Activated naive CD8-positive, alpha-beta T cell (primary cell): ENCODE measurements around the gene TMEM225.

Experiments
- H3K27ac Mint-ChIP-seq: one replicate; pipeline ENCODE4 v1.8.0; 2021; ENCODE audit warnings: mixed read lengths
- H3K27me3 Mint-ChIP-seq: one replicate; pipeline ENCODE4 v1.8.0; 2021; ENCODE audit warnings: mixed read lengths
- H3K36me3 Mint-ChIP-seq: one replicate; pipeline ENCODE4 v1.8.0; 2021; ENCODE audit warnings: mixed read lengths
- H3K4me1 Mint-ChIP-seq: one replicate; pipeline ENCODE4 v1.8.0; 2021; ENCODE audit warnings: low read depth, mixed read lengths
- H3K4me3 Mint-ChIP-seq: one replicate; pipeline ENCODE4 v1.8.0; 2021; ENCODE audit warnings: mild to moderate bottlenecking, mixed read lengths
- H3K9me3 Mint-ChIP-seq: one replicate; pipeline ENCODE4 v1.8.0; 2021; ENCODE audit warnings: low read depth, mixed read lengths

TMEM225 gene

DNA sequence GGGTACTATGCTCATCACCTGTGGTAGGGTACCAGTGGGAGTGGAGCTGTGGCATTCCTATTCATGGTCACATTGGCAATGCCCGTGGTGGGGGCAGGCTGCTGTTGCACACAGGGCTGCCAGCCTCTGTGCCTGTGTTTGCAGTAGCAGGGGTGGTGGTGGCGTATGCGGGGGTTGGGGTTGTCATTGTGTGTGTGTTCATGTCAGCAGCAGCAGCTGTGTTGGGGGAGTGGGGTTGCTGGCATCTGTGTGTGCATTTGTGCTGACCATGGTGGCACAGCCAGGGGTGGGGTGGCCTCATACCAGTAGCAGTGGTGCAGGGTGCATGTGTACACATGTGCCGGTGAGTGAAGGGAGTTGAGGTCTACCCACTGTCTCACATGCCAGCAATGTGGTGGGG lies 34.4 kb downstream of the TMEM225 start:
- Mint-ChIP-seq H3K4me3 (no peak overlapping the region), H3K27me3 (peaks cover 12% of the 10 kb centered on the region), H3K36me3 (no peaks in the 10 kb centered on the region), H3K27ac (no peak overlapping the region), H3K4me1 (no peaks in the 10 kb centered on the region), H3K9me3 (no peaks in the 10 kb centered on the region)

DNA sequence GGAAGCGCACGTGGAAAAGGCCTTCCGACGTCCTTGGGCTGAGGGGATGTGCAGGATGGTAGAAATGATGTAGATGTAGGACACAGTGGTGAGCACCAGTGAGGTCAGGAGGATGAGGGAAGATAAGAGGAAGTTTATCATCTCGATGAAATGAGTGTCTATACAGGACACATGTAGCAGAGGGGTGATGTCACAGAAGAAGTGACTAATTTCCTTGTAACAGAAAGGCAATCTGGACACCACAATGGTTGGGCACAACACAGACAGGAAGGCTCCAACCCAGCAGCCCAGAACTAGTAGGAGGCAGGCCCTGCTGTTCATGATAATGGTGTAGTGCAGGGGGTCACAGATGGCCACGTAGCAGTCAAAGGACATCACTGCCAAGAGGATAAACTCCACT lies 44.3 kb downstream of the TMEM225 start:
- Mint-ChIP-seq H3K27ac (no peak overlapping the region), H3K9me3 (no peaks in the 10 kb centered on the region), H3K4me3 (no peak overlapping the region), H3K4me1 (no peaks in the 10 kb centered on the region), H3K27me3 (peaks cover 6% of the 10 kb centered on the region), H3K36me3 (no peaks in the 10 kb centered on the region)

GRCh38 chr11:123839131-123839530 lies 46.3 kb downstream of the TMEM225 start:
- Mint-ChIP-seq H3K4me3 (no peak overlapping the region), H3K4me1 (no peaks in the 10 kb centered on the region), H3K27me3 (peaks cover 6% of the 10 kb centered on the region), H3K36me3 (no peaks in the 10 kb centered on the region), H3K27ac (no peak overlapping the region), H3K9me3 (no peaks in the 10 kb centered on the region)

DNA sequence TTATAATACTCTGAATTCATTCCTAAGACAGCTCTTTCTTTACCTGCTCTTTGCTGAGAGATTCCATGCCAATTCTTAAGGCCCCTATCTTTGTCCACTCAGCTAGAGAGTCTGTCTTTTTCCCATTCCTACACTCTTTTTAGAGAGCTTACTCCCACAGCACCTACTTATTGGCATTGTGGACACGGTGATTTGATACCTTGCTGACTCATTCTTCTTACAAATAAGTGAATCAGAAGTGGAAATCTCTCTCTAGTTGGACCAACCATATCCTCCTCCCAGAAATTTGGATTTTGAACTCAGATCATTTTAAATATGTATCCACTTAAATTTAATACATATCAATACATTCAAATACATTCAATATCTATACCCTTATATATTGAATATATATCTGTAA lies 46.8 kb downstream of the TMEM225 start:
- H3K27me3 Mint-ChIP-seq = peaks cover 6% of the 10 kb centered on the region
- no peaks in the 10 kb centered on the region for H3K36me3 Mint-ChIP-seq
- H3K27ac Mint-ChIP-seq = no peak overlapping the region
- H3K4me3 Mint-ChIP-seq = no peak overlapping the region
- H3K4me1 Mint-ChIP-seq = no peaks in the 10 kb centered on the region
- no peaks in the 10 kb centered on the region for H3K9me3 Mint-ChIP-seq

- Mint-ChIP-seq H3K27ac (no peak overlapping the region), H3K27me3 (peaks cover 6% of the 10 kb centered on the region)
Measured at GRCh38 chr11:123838199-123838598, 47.3 kb downstream of the TMEM225 start.

GRCh38 chr11:123833095-123833494 lies 52.4 kb downstream of the TMEM225 start:
- no peak overlapping the region for H3K4me3 Mint-ChIP-seq

More at GRCh38 chr11:123838199-123838598, 47.3 kb downstream of the TMEM225 start:
- H3K36me3 Mint-ChIP-seq = no peaks in the 10 kb centered on the region
- no peak overlapping the region for H3K4me3 Mint-ChIP-seq
- H3K4me1 Mint-ChIP-seq = no peaks in the 10 kb centered on the region
- no peaks in the 10 kb centered on the region for H3K9me3 Mint-ChIP-seq

More at GRCh38 chr11:123833095-123833494, 52.4 kb downstream of the TMEM225 start:
- no peaks in the 10 kb centered on the region for H3K4me1 Mint-ChIP-seq
- H3K27me3 Mint-ChIP-seq = peaks cover 6% of the 10 kb centered on the region
- H3K27ac Mint-ChIP-seq = no peak overlapping the region
- H3K9me3 Mint-ChIP-seq = no peaks in the 10 kb centered on the region
- no peaks in the 10 kb centered on the region for H3K36me3 Mint-ChIP-seq
